Mesothelial cell of epicardium (in vitro differentiated cells): ENCODE results near the gene TSSK2. TPM values are rescaled to one million over a fixed set of nuclear protein-coding genes. Genes with fewer than 3 reads are reported as not detected.

ENCODE experiments used
- DNase-seq, 2 experiments: peaks; one replicate each; pipeline ENCODE4 v3.0.0; 2021; ENCODE audit warnings: low spot score in 2 of 2; ENCODE audit not compliant: unreplicated experiment in 2 of 2
- H3K27ac Mint-ChIP-seq: 2 replicates; pipeline ENCODE4 v1.8.0; 2021; ENCODE audit warnings: mixed read lengths
- H3K27me3 Mint-ChIP-seq: 2 replicates; pipeline ENCODE4 v1.8.0; 2021; ENCODE audit warnings: low read depth, mixed read lengths
- H3K36me3 Mint-ChIP-seq: 2 replicates; pipeline ENCODE4 v1.8.0; 2021; ENCODE audit warnings: mixed read lengths
- H3K4me1 Mint-ChIP-seq: 2 replicates; pipeline ENCODE4 v1.8.0; 2021; ENCODE audit warnings: mixed read lengths
- H3K4me3 Mint-ChIP-seq: 2 replicates; pipeline ENCODE4 v1.8.0; 2021; ENCODE audit warnings: mild to moderate bottlenecking, moderate library complexity, mixed read lengths
- H3K9me3 Mint-ChIP-seq: 2 replicates; pipeline ENCODE4 v1.8.0; 2021; ENCODE audit warnings: mixed read lengths
- CTCF ChIP-seq: fragments of 200-600 bp; sonication (generic); IDR thresholded peaks from one replicate; pipeline ENCODE4 v1.5.0; 2021; ENCODE audit warnings: antibody characterized with exemption; ENCODE audit not compliant: unreplicated experiment
- total RNA-seq: library from RNA; stranded (reverse); gene quantifications from 3 replicates; pipeline ENCODE4 v1.2.1, GENCODE V29; 2021

Gene TSSK2
- total RNA-seq, 1 donor from 2014 or later = not detected

DNA sequence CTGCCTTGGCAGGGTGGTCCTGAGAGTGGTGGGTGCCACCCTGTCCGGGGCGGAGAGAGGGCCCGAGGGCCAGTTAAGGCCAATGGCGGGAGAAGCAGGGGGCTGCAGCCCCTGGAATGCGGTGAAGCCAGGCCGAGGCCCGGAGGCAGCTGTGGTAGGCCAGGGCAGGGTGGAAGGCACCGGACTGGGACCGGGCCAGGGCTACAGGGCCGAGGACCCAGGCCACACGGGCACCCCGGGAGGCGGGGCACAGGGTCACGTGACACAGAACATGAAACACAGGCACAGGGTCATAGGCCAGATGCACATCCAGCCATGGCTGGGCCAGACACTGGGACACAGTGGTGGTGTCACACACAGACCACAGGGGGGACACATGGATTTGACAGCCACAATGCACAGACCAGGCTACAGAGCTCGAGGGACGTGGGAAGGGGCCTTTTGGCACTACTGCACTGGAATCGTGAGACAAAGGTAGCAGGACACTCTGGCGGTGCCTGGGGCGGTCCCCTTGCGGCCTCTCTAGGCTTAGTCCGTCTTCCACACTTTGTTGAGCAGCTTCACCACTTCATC, 44.6 kb downstream of the TSSK2 start:
- peak overlapping the region; percentile 47 for H3K4me3 Mint-ChIP-seq
- H3K9me3 Mint-ChIP-seq = no peaks in the 10 kb centered on the region
- H3K27me3 Mint-ChIP-seq = peaks cover 7% of the 10 kb centered on the region
- no peak for TF ChIP-seq CTCF
- DNase-seq = peak in 1 of 2 experiments; percentile 15
- peak overlapping the region; percentile 53 for H3K27ac Mint-ChIP-seq
- peaks cover 31% of the 10 kb centered on the region for H3K4me1 Mint-ChIP-seq
- no peaks in the 10 kb centered on the region for H3K36me3 Mint-ChIP-seq

DNA sequence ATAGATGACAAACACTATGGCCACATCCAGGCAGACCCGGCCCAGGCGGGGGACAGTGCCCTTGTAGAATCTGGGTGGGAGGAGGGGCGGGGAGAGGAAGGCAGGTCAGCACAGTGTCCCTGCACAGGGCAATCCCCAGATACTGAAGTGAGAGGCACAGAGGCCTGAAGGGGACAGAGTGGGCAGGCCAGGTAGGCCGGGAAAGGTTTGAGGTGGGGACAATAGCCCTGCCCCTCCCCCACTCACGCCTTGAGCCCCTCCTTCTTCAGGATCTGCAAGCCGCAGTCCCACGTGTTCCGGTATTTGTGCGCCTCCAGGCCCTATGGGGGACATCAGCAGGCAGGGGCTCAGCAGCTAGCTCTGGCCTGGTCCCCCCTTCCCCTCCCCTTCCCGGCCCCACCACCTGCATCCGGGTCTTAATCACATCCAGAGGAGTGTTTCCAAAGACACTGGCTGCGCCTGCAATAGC, 45.1 kb downstream of the TSSK2 start:
- Mint-ChIP-seq H3K4me1 (peaks cover 27% of the 10 kb centered on the region), H3K9me3 (no peaks in the 10 kb centered on the region), H3K4me3 (peak overlapping the region; percentile 75), H3K27me3 (peaks cover 2% of the 10 kb centered on the region), H3K36me3 (no peaks in the 10 kb centered on the region), H3K27ac (peak overlapping the region; percentile 53)
- DNase-seq = no peak
- TF ChIP-seq CTCF = no peak

GRCh38 chr22:19176732-19177131, 45.6 kb downstream of the TSSK2 start:
- H3K36me3 Mint-ChIP-seq = no peaks in the 10 kb centered on the region
- no peaks in the 10 kb centered on the region for H3K27me3 Mint-ChIP-seq
- H3K4me3 Mint-ChIP-seq = peak overlapping the region; percentile 75
- TF ChIP-seq CTCF = no peak
- H3K4me1 Mint-ChIP-seq = peaks cover 27% of the 10 kb centered on the region
- DNase-seq = no peak
- no peaks in the 10 kb centered on the region for H3K9me3 Mint-ChIP-seq
- no peak overlapping the region for H3K27ac Mint-ChIP-seq

GRCh38 chr22:19177164-19178064, 46.3 kb downstream of the TSSK2 start:
- Mint-ChIP-seq H3K4me1 (peaks cover 23% of the 10 kb centered on the region), H3K27ac (peak overlapping the region; percentile 71), H3K9me3 (no peaks in the 10 kb centered on the region), H3K36me3 (no peaks in the 10 kb centered on the region), H3K27me3 (no peaks in the 10 kb centered on the region), H3K4me3 (peak overlapping the region; percentile 75)
- no peak for DNase-seq
- no peak for TF ChIP-seq CTCF

DNA sequence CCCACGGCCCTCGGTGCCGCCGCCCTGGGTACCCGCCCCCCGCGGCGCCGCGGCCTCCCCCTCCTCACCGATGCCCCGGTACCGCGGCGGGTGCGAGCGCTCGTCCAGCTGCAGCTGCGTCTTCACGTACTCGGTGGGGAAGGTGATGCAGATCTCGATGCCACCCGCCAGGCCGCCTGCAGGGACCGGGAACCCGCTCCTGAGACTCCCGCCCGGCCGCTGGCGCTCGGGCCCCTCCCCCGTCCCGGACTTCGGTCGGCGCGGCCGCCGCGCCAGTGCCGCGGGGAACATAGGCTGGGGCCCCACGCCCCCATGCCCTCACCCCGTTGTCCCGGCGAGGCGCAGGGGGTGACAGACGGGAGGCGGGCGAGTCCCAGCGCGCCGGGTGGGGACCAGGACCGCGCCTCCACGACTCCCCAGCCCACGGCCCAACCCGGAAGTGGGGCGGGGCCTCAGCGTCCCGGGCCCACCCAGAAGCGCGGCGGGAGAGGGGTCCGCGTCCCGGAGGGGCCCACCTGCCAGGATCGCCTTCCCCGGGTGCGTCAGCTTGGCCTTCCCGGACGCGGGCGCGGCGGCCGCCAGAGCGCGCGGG, 47.1 kb downstream of the TSSK2 start:
- H3K27ac Mint-ChIP-seq = no peak overlapping the region
- no peaks in the 10 kb centered on the region for H3K36me3 Mint-ChIP-seq
- peaks cover 16% of the 10 kb centered on the region for H3K4me1 Mint-ChIP-seq
- TF ChIP-seq CTCF = no peak
- peak overlapping the region; percentile 75 for H3K4me3 Mint-ChIP-seq
- no peaks in the 10 kb centered on the region for H3K27me3 Mint-ChIP-seq
- DNase-seq = peak in 1 of 2 experiments; percentile 74
- H3K9me3 Mint-ChIP-seq = no peaks in the 10 kb centered on the region
